GM21360 (cell line): ENCODE results near the gene ARMH3.
"Not testable (repeated sequence)": the region's sequence is repeated elsewhere in the genome, so short reads cannot be mapped to it uniquely, and the experiment has no call there.

Experiments
- ATAC-seq: cut with Tn5 transposase; IDR thresholded peaks from one replicate; pipeline ENCODE4 v1.9.1; 2021; ENCODE audit warnings: mild to moderate bottlenecking, moderate library complexity; ENCODE audit not compliant: unreplicated experiment

ARMH3 gene

GRCh38 chr10:101993651-101994200 lies 62.2 kb downstream of the ARMH3 start:
- ATAC-seq: no peak

- no peak for ATAC-seq
These were observed 62.8 kb downstream of the ARMH3 start for GRCh38 chr10:101993221-101993620.

DNA sequence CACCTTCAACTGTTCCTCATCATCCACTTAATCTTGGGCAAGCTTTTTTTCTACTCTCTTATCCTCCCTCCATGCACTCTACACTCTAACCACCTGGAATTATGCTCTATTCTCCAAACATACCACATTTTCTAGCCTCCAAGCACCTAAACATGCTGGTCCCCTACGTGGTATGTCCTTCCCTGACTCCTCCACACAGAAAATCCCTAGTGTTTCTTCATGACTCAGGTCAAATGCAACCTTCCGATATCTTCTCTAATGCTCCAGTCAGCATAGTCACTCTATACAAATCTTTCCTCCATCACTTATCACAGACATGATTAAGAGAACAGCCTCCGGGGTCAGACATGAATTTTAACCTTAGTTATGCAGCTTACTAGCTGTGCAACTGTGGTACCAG lies 68.8 kb downstream of the ARMH3 start:
- no peak for ATAC-seq

- ATAC-seq: no peak
These were observed 69.4 kb downstream of the ARMH3 start for GRCh38 chr10:101986624-101986971.

DNA sequence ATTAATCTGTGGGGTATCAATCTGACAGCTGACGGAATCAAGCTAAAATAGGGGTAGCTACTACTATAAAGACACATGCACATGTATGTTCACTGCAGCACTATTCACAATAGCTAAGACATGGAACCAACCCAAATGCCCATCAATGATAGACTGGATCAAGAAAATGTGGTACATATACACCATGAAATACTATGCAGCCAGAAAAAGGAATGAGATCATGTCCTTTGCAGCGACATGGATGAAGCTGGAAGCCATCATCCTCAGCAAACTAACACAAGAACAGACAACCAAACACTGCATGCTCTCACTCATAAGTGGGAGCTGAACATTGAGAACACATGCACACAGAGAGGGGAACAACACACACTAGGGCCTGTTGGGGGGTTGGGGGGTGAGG lies 75.3 kb downstream of the ARMH3 start:
- ATAC-seq: not testable (repeated sequence)

- no peak for ATAC-seq
These were observed 81.6 kb downstream of the ARMH3 start for GRCh38 chr10:101974091-101974971.

GRCh38 chr10:101972761-101973160 lies 83.2 kb downstream of the ARMH3 start:
- no peak for ATAC-seq

GRCh38 chr10:101969412-101969922 lies 86.5 kb downstream of the ARMH3 start:
- no peak for ATAC-seq

GRCh38 chr10:101968940-101969321 lies 87.0 kb downstream of the ARMH3 start:
- no peak for ATAC-seq

DNA sequence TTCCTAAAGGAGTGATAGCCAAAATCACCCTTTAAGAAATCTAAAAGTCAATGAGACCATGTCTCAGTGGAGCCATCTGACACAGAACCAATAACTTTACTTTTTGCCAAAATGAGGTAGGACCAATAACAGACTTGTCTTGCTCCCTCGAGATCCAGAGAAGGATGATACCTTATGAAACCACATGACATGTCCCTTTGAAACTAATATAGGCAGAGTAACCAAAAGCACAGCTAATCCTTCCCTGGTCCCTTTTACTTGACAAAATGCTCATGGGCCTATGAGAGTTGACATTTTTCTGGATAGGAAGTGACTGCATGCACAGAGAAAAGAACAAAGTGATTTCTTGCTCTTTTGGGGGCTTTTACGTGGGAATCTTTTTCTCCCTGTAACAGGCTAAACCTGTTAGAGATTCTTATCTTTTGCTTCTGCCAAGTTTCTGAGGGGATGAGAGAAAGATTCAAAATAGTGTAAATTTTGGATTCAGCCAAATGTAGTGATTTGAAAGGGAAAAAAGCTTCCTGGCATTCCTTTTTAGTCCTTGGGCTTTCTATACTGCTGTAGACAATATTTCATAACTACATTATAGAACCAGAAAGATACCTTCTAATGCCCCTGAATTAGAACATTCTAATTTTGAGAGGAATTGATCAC lies 87.6 kb downstream of the ARMH3 start:
- ATAC-seq: no peak

GRCh38 chr10:101967713-101968112 lies 88.3 kb downstream of the ARMH3 start:
- ATAC-seq: no peak

DNA sequence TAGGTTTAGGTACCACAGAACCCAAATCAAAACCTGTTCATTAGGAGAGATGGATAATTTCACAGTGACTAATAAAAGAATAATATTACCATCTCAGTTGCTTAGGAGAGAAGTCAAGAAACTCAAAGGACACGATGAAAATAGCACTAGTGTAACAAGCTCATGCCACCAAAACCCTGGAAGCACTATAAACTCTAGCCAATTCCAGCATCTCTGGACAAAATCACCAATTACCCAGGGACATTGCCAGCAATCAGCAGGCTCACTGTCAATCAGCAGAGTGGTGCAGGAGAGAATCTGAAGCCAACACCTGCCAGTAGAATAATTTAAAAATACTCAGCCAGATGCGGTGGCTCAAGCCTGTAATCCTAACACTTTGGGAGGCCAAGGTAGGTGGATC lies 88.9 kb downstream of the ARMH3 start:
- no peak for ATAC-seq

GRCh38 chr10:101965075-101965765 lies 90.8 kb downstream of the ARMH3 start:
- ATAC-seq: no peak

- ATAC-seq: no peak
These were observed 94.1 kb downstream of the ARMH3 start for GRCh38 chr10:101961591-101962498.

GRCh38 chr10:101960879-101961395 lies 95.0 kb downstream of the ARMH3 start:
- no peak for ATAC-seq

GRCh38 chr10:101959346-101959916 lies 96.5 kb downstream of the ARMH3 start:
- no peak for ATAC-seq

DNA sequence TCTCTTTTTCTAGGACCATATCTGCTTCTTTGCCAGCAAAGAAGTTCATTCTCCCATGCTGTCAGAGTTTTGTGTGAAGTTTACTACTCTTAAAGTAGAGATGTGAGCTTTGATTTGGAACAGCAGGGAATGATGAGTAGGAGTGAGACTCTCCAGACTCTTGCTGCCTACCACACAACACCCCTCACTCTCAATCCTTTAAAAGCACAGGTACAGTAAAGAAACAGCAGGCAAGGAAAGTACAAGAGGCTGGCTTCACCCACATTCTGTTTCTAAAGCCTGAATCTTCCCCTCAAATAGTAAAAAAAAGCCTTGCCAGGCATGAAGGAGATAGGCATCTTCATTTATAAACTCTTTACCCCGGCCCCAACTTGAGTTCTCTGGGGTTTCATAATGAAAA lies 97.3 kb downstream of the ARMH3 start:
- no peak for ATAC-seq

- ATAC-seq: no peak
These were observed 99.1 kb downstream of the ARMH3 start for GRCh38 chr10:101956898-101957297.

GRCh38 chr10:101956117-101956516 lies 99.9 kb downstream of the ARMH3 start:
- ATAC-seq: no peak

DNA sequence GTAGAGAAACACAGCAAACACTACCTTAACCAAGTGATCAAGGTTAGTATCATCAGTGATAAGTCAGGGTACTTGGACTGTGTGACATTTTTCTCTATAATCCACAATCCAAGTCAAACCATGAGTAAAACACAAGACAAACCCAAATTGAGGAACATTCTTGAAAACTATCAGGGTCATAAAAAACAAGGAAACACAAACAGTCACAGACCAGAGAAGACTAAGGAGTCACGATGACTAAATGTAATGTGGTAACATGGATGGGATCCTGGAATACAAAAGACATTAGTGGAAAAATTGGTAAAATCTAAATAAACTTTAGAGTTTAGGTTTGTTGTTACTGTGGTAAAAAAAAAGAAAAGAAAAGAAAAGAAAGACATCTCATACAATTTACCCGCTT lies 103.8 kb downstream of the ARMH3 start:
- no peak for ATAC-seq
